Kidney epithelial cell (primary cell): ENCODE data around the gene TRIM26. TPM values are rescaled to one million over a fixed set of nuclear protein-coding genes. Genes with fewer than 3 reads are reported as not detected.

ENCODE experiments used
- DNase-seq: peaks from one replicate; pipeline ENCODE4 v3.0.0-alpha.2; 2010; ENCODE audit warnings: low read depth
- H3K27me3 ChIP-seq: 2 replicates; pipeline ENCODE4 v1.6.0; 2011; ENCODE audit warnings: low read length; ENCODE audit not compliant: control insufficient read depth, insufficient read depth
- H3K36me3 ChIP-seq: 2 replicates; pipeline ENCODE4 v1.5.1; 2011; ENCODE audit warnings: low read length; ENCODE audit not compliant: control insufficient read depth, insufficient read depth
- H3K4me3 ChIP-seq: 2 replicates; pipeline ENCODE4 v1.5.1; 2011; ENCODE audit warnings: low read depth, mild to moderate bottlenecking, control low read depth, low read length
- CTCF ChIP-seq: IDR thresholded peaks from 2 replicates; pipeline ENCODE4 v1.5.1; 2011; ENCODE audit warnings: mild to moderate bottlenecking, moderate library complexity, low read length, control low read depth, inconsistent platforms; ENCODE audit not compliant: insufficient read depth, poor library complexity, severe bottlenecking
- total RNA-seq: library from RNA; depleted of rRNA; stranded (reverse); fragments of >200 nt; gene quantifications from 2 replicates; pipeline ENCODE4 v1.2.3, GENCODE V29; 2015

The TRIM26 gene
- total RNA-seq, 1 donor from 2014 or later: 42.0 TPM

- no peak for TF ChIP-seq CTCF
- H3K36me3 ChIP-seq: no peaks in the 10 kb centered on the region
- peak overlapping the region; percentile 70 for H3K4me3 ChIP-seq
- H3K27me3 ChIP-seq: no peaks in the 10 kb centered on the region
- DNase-seq: no peak
These were observed 406 bp upstream of the TRIM26 start for GRCh38 chr6:30213667-30213956.

DNA sequence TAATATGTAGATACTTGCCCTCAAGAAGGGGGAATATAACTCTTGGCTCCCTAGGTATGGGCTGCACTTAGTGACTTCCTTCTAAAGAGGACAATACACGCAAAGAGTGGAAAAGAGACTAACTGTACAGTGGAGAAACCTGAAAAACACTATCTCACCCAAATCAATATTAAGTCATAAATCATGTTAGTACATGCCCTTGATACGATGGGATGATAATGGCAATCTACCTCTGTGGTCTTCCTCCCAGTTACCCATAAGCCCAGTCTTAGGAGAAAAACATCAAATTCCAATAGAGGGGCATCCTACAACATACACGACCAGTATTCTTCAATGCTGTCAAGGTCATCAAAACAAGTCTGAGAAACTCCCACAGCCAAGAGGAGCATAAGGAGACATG is 1.3 kb downstream of the TRIM26 start:
- TF ChIP-seq CTCF: no peak
- Histone ChIP-seq H3K36me3 (no peaks in the 10 kb centered on the region), H3K27me3 (no peaks in the 10 kb centered on the region), H3K4me3 (peak overlapping the region; percentile 62)
- no peak for DNase-seq

DNA sequence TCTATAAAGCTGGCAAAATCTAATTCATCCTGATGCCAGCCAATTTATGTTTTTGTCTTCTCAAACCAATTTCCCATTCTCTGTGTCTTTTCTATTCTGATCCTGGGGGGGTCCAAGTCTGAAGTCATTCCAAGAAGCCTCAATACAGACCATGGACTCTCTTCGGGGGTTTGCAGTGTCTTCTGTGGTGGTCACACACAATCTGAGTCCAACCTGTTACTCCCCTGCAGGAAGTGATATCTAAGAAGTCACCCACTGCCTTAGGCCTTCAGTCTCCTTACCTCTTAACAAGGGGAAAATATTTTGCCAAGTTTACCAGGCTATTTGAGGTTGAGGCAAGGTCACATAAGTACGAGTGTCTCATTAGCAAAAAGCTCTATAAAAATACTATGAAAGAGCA is 1.9 kb downstream of the TRIM26 start:
- DNase-seq: no peak
- H3K4me3 ChIP-seq: no peak overlapping the region
- H3K27me3 ChIP-seq: no peaks in the 10 kb centered on the region
- no peaks in the 10 kb centered on the region for H3K36me3 ChIP-seq
- TF ChIP-seq CTCF: no peak

DNA sequence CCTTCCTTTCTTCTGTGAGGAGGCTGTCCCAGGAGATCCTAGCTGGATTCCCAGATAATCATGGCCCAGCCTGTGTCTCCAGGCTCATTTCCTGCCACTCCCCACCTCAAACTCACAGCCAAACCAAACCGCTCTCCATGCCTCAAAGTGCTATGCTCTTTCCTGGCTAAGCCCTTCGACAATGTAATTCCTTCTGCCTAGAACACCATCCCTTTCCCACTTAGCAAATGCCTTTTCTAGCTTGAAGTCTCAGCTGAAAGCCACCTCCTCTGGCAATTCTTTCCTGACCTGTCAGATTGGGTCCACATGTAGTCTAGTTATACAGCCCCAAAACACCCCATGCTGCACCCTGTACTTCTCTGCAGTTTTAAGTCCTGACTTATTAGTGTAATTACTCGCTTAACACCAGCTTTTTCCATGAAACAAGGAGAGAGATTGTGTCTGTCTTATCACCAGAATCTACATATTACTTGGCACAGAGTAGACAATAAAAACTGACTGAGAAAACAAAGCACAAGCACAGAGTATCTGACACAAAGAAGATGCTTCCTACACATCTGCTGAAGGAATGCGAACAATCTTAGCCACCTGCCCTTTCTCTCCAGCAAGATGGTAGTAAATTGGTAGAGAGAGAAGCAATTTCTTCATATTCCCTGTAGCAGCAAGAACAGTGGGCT is 5.4 kb downstream of the TRIM26 start:
- no peak for TF ChIP-seq CTCF
- no peak for DNase-seq
- Histone ChIP-seq H3K27me3 (no peaks in the 10 kb centered on the region), H3K4me3 (no peak overlapping the region), H3K36me3 (no peaks in the 10 kb centered on the region)

DNA sequence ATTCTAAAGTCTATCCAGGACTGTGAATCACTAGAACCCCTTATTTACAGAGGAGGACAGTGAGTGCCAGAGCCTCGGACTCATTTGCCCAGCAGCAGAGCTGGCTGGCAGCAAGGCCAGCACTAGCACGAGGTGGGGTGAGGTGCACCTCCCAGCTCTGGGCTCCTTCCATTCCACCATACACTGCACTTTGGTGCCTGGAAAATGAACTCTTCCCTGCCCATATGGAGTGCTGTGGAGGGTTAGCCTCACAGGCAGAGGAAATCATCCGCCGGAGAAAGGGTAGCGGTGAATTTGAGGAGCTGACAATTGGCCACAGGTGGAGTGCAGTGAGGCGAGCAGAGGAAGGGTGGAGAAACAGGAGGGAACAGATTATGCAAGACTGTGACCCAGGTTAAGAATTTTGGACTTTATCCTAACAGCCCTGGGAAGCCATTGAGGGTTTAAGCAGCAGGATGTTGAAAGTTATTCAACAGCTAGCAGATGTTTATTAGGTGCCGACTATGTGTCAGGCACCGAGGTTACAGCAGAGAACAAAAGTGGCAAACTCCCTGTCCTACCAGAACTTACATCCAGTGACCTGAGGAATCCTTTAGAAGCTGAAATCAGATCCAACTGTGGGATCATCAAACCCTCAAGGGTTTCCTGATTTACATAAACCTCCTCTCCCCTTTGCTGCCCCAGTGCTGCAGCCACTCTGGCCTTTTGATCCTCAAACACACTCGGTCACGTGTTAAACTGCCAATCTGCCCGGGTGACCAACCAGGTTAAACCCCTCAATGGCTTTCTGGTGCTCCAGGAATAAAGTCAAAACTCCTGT is 6.2 kb downstream of the TRIM26 start:
- no peak for TF ChIP-seq CTCF
- Histone ChIP-seq H3K36me3 (no peaks in the 10 kb centered on the region), H3K4me3 (no peak overlapping the region), H3K27me3 (no peaks in the 10 kb centered on the region)
- DNase-seq: no peak
